GM21526 (cell line): ENCODE results near the gene IL17RB.

Source experiments
- ATAC-seq: cut with Tn5 transposase; IDR thresholded peaks from one replicate; pipeline ENCODE4 v1.9.1; 2021; ENCODE audit warnings: moderate library complexity; ENCODE audit not compliant: unreplicated experiment, low FRiP score

The IL17RB gene

GRCh38 chr3:53846134-53846850, at the start of gene IL17RB, which contains the start of gene CHDH:
Gene IL17RB, plus strand, starts transcription at chr3:53846568. Its CDS starts 21 bp downstream, at chr3:53846589.
Gene CHDH, minus strand, starts transcription at chr3:53846419. Its CDS starts 22,411 bp downstream, at chr3:53824008.
- peak; percentile 68 for ATAC-seq

- ATAC-seq = no peak
Measured at GRCh38 chr3:53798144-53798543, 48.2 kb upstream of the IL17RB start.

DNA sequence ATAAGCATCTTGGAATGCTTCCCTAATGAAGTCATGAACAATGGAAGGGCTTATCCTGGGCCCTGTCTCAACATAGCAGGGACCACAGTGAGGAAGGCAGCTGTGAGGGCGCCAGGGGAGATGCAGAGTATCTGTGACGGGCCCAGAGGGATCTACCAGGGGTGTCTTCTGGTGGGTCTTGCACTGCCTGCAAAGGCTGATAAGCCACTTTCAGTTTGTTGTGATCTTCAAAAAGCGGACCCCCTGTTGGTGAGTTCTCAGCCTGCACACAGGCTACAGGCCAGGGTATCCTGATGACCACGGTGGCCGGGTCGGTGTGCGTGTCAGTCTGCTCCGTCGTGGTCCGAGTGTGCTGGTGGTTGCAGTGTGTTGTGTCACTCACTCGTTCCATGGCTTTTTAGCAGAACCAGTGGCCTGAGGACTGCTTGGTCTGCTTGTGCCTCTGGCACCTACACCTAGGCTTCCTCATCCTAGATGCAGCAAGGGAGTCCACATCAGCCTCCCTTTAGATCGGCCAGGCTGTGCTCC, 47.0 kb upstream of the IL17RB start:
- no peak for ATAC-seq

- ATAC-seq = no peak
Measured at GRCh38 chr3:53800041-53800906, 46.1 kb upstream of the IL17RB start.

DNA sequence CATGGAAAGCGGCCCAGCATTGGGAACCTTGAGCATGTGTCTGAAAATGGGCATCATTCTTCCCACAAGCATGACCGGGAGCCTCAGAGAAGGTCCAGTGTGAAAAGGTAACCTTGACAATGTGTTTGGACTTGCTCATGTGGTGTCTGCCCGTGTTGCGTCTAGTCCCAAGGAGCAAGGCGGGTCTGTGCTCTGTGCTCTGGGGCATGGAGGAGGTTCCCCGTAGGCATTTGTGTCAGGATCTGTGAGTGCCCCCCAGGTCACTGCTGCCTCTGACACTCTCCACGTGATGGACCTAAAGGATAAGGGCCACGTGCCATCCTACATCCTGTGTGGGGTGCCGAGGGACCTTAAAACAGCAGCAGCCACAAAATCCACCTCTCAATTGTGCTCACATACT, 45.0 kb upstream of the IL17RB start:
- no peak for ATAC-seq

DNA sequence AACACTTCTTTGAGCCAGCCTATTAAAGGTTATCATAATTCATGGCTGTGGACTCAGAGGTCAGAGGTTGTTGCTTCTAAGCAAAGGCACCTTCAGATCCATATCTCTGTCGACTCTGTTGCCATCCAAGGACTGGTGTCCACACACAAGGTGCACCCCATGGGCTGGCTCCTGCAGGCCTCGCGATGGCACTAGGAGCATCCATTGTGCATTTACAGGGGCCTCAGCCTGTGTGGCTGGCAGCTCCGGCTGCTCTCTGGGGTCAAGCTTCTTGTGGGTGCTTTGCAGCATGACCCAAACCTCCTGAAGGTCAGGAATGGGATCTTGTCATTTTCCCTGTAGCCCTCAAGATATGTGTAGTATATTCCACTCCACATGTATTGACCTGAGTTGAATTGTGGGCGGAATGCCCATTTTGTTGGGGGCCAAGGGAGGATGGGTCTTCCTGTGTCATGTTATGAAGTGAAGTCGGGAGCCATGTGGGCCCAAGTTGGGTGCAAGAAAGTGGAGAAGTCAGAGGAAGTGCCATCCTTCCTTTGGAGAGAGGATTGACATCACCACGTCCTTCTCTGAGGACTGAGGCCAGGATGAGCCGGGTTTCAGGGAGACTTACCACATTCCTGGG, 44.0 kb upstream of the IL17RB start:
- no peak for ATAC-seq

GRCh38 chr3:53803124-53803815, 43.1 kb upstream of the IL17RB start:
- ATAC-seq = no peak

DNA sequence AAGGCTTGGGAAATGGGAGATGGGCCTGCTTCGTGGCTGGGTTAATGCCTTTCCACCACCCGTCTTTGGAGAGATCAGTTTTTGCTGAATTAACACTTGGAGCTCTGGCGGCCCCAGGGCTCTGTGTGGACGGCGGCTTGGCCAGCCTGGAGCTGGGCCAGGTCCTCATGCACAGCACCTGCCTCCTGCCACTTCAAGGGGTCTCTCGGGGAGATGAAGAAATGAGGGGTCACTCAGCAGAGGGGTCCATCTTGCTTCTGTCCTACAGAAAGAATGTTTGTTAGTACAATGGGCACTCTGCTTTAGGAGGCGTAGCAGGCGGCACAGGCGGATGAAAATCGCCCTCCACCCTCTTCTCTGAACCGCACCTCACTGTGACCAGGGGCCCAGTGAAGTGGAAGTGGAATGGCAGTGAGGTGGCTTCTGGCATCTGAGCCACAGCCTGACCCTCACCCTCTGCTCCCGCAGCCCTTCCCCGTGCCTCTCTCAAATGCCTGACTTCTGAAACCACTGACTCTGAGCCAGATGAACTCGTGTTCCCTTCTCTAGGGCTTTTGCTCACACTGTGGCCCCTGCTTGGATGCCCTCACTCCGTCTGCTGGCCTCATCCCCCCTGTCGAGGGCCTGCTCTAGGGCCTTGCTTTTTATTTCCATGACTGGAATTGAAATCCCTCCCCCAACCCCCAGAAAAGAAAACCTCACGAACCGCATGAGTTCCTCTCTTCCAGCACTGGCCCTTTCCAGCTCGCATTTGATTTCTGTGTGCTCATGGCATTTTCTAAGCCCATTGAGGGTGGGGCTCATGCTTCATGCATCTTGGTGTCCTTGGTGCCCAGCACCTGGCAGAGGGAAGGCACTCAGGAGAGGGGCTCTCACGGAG, 42.3 kb upstream of the IL17RB start:
- ATAC-seq = no peak

DNA sequence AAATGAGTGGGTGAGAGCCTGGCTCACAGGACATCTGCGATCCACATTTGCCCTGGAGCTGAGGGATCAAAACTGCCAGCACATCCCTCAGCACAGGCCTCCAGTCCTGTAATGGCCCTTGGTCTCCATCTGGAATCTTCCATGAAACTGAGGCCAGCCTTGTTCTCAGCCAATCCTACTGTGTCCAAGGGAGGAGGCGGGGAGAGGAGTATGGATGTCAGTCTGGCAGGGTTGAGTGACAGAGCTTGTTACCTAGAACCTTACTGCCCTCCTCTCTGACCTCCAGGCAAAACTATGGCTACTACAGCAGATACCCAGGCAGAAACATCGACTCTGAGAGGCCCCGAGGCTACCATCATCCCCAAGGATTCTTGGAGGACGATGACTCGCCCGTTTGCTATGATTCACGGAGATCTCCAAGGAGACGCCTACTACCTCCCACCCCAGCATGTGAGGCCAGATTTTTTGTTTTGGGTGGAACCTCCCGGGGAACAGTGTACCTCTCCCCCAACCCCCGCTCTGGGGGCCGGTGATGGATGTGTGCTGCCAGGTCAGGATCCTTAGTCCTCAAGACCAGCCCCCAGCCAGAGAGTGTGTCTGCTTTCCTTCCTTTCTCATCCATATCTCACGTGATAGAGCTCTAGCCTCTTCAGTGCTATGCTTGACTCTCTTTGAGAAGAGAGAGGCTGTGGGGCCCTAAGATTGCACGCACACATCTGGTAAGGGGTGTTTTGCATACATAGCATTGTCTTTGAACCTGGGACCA, 41.5 kb upstream of the IL17RB start:
- no peak for ATAC-seq

- no peak for ATAC-seq
Measured at GRCh38 chr3:53805463-53806159, 40.8 kb upstream of the IL17RB start.

DNA sequence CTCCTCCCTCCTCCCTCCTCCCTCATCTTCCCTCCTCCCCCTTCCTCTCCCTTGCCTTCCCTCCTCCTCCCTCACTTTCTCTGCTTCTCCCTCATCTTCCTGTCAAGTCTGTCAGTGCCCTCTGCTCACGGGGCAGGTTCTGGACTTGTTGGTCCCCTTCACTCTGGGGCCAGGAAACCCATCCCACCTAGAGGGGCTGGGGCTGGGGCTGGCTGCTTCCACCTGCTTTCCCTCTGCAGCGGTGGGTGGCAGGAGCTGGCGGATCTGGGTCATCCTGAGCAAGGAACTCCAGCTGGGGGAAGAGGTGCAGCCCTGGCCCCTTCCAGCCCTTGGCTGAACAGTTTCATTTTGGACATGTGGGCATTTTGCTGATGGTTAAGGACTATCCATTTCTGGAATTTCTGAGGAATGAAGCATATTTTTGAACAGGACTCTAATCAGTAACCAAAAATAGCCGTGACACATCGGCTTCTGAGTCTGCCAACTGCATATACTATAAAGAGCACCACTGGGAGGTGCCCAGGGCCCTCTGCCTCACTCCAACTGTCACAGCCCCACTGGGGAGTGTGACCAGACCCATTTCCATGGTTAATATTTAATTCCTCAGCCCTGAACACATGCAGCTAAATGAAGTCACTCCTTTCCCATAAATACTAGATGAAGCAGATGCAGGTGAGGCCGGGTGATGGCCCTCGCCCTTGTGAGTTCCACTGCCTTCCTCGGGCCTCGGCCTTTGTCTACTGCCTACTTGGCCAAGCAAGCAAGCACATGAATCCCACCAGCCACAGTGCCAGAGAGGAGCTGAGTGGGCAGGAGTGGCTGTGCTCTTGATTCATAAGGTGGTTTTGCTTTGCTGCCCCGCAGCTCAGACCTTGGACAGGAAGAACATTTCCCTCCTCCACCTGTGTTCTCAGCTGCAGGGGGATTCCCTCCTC, 39.9 kb upstream of the IL17RB start:
- no peak for ATAC-seq

DNA sequence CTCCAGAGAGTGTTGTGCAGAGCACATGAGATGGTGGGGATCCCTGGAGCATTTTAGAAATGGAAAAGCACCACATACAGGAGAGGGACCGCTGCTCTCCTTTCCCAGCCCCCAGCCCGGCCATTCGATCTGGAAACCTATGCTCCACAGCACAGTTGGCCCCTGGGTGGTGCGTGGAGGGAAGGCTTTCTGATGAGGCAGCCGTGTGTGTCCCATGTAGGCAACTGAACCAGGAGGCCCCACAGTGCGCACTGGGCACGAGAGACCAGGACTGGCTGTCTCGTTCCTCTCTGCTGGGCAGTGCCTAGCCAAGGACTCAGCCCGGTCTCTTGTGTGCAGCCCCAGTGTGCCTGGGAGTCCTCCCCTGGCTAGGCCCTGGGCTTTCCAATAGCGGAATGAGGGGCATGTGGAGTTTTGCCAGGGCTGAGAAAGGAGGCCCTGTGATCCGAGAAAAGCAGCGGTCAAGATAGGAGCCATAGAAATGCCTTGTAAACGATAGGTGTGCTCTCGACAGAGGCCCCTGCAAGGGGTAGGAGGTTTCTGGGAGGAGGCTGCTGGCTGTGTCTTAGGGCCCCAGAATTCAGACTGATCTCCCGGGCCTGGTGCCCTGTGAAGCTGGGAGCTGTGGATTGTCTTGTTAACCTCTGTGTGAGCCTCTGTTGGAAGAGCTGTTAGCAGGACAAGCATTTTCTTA, 39.1 kb upstream of the IL17RB start:
- ATAC-seq = no peak

GRCh38 chr3:53808496-53808895, 37.9 kb upstream of the IL17RB start:
- no peak for ATAC-seq

DNA sequence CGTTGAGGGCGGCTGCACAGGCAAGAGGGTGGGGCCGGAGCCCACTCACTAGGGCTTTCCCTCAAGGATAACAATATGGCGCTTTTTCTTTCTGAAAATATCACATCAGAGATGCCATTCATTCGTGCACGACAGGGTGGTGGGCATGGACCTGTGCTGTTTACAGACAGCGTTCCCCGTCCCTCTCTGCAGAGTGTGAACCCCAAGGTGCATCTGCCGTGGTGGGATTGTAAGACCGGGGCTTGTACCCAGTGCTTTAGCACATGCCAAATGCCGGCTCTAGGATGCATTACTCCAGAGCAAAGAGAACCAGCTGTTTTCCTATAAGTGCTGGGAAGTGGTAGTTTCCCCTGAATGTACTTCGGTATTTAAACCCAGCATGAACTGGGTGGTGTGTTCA, 37.1 kb upstream of the IL17RB start:
- no peak for ATAC-seq

DNA sequence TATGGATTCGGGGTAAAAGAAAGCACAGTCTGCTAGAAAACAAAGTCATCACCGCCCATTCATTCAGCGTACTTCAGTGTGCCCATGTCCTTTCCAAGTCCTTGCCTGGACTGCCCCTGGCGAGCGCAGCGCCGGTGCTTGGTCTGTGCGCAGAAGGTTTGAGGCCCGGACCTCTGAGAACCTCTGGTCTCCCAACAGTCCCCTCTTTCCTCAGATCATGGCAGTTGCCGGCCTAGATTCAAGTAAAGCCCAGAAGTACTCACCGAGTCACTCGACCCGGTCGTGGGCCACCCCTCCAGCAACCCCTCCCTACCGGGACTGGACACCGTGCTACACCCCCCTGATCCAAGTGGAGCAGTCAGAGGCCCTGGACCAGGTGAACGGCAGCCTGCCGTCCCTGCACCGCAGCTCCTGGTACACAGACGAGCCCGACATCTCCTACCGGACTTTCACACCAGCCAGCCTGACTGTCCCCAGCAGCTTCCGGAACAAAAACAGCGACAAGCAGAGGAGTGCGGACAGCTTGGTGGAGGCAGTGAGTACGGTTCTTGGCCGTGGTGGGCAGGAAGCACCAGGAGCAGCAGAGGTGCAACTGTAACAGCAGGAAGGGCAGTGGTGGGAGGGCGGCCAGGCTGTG, 36.5 kb upstream of the IL17RB start:
- no peak for ATAC-seq
